PFSK-1 (cell line): ENCODE measurements around the gene RRAGD.

Experiments used
- POLR2AphosphoS5 ChIP-seq: IDR thresholded peaks from 2 replicates; pipeline ENCODE4 v1.6.1; 2012; ENCODE audit warnings: low read depth, mild to moderate bottlenecking, control low read depth, low read length, moderate library complexity
- REST ChIP-seq, 2 experiments: IDR thresholded peaks; 2 replicates each; pipeline versions ENCODE4 v1.6.1 to v1.8.0; 2011 to 2012; ENCODE audit warnings: low read depth in 2 of 2, low read length in 2 of 2, control low read depth in 1 of 2, inconsistent platforms in 1 of 2, mild to moderate bottlenecking in 1 of 2, moderate library complexity in 1 of 2; ENCODE audit not compliant: insufficient read depth in 1 of 2
- SIN3A ChIP-seq: IDR thresholded peaks from 2 replicates; pipeline ENCODE4 v1.6.1; 2012; ENCODE audit warnings: mild to moderate bottlenecking, low read length, moderate library complexity, borderline replicate concordance; ENCODE audit not compliant: insufficient read depth
- TAF1 ChIP-seq: IDR thresholded peaks from 2 replicates; pipeline ENCODE4 v1.6.1; 2012; ENCODE audit warnings: low read length, control low read depth, borderline replicate concordance; ENCODE audit not compliant: insufficient read depth

- TF ChIP-seq POLR2AphosphoS5 (no peak), REST (IDR thresholded peaks at IDR 0.05; ENCODE audit: insufficient read depth in 1 of 2, low read depth in 2 of 2, low read length in 2 of 2) (no peak), SIN3A (no peak), TAF1 (no peak)
Measured at GRCh38 chr6:89360415-89360999, 51.6 kb downstream of the RRAGD start.
